ENCODE data around the gene CYBRD1. TPM values are rescaled to one million over a fixed set of nuclear protein-coding genes. Genes with fewer than 3 reads are reported as not detected.

CYBRD1 gene
- total and polyA plus RNA-seq, 12 donors, result 17.6 to 346 (median 217) TPM

- intact Hi-C loops (cut with DNase I), result loop anchor here in 1 of 2 donors (10.0 kb wide), 1 partner anchor 506 kb away; the partner anchor contains the start of gene DLX2
- Histone ChIP-seq H3K4me1 (replicated peaks in 1 of 2) (peaks cover 7 to 12% of the 10 kb centered on the region in 2 donors), H3K4me3 (no peak overlapping the region), H3K9me3 (replicated peaks in 1 of 3) (no peaks in the 10 kb centered on the region), H3K36me3 (replicated peaks in 1 of 2) (no peaks in the 10 kb centered on the region), H3K27me3 (no peaks in the 10 kb centered on the region), H3K27ac (no peak overlapping the region)
- TF ChIP-seq CTCF (IDR thresholded peaks at IDR 0.05) (peak; percentile 60 to 84 (median 68)), POLR2A (IDR thresholded peaks at IDR 0.05) (no peak)
- DNase-seq, result peak; percentile 41 to 68 (median 61)
- WGBS, 4 donors, result 12 to 16% (median 14%) methylated on average over 7 of the region's 7 CpGs
Observed at GRCh38 chr2:171598713-171599319, 76.5 kb downstream of the CYBRD1 start.

DNA sequence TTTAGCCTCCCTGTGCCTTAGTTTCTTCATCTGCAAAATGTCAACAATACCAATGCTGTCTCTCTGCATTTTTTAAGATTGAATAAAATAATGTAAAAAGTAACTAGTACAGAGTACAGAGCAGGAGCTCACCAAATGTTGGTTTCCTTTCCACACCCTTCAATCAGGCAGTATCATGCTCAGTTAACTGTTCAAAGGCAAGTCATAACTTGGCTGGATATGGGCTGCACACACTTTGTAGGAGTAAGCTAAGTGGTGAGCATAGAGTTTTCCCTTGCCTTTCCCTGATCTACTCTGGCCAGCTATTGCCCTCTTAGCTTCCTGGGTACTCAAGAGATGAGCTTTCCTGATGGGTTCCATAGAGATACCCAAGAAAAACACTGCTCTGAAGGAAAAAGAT lies 77.9 kb downstream of the CYBRD1 start:
- intact Hi-C loops (cut with DNase I), result no loop called here
- no peaks in the 10 kb centered on the region for H3K36me3 ChIP-seq (replicated peaks in 1 of 2)
- H3K27me3 ChIP-seq, result no peaks in the 10 kb centered on the region
- peaks cover 7 to 11% of the 10 kb centered on the region in 2 donors for H3K4me1 ChIP-seq (replicated peaks in 1 of 2)
- DNase-seq, result no peak
- no peak for TF ChIP-seq POLR2A (IDR thresholded peaks at IDR 0.05)
- TF ChIP-seq CTCF (IDR thresholded peaks at IDR 0.05), result no peak
- no peak overlapping the region for H3K4me3 ChIP-seq
- no peaks in the 10 kb centered on the region for H3K9me3 ChIP-seq (replicated peaks in 1 of 3)
- no peak overlapping the region for H3K27ac ChIP-seq

GRCh38 chr2:171602352-171602751 lies 80.1 kb downstream of the CYBRD1 start:
- H3K27me3 ChIP-seq, result no peaks in the 10 kb centered on the region
- H3K36me3 ChIP-seq (replicated peaks in 1 of 2), result no peaks in the 10 kb centered on the region
- DNase-seq, result no peak
- H3K9me3 ChIP-seq (replicated peaks in 1 of 3), result no peaks in the 10 kb centered on the region
- intact Hi-C loops (cut with DNase I), result no loop called here
- no peak overlapping the region for H3K27ac ChIP-seq
- 74 to 80% (median 77%) methylated on average over 5 of the region's 5 CpGs for WGBS, 4 donors
- H3K4me1 ChIP-seq (replicated peaks in 1 of 2), result no peaks in the 10 kb centered on the region
- H3K4me3 ChIP-seq, result no peak overlapping the region
- no peak for TF ChIP-seq CTCF (IDR thresholded peaks at IDR 0.05)
- no peak for TF ChIP-seq POLR2A (IDR thresholded peaks at IDR 0.05)

Small RNA genes within 50 kb of the gene (small RNA-seq; reads per million reads assigned to genes)
- gene AC007969.2 (0 reads per million in 2 donors), gene RPL21P38 (0 reads per million in 2 donors)

Other genes starting within 250 kb of the CYBRD1 start
- 10 to 100 TPM; 13.8 to 37.5 (median 19.9) TPM for gene METTL8, start 88.5 kb upstream of the CYBRD1 start, total RNA-seq
- 10 to 100 TPM in 1 of 3 donors, 1 to 10 TPM in 2; 3.3 to 24.7 (median 6.6) TPM for gene METTL8, start 88.5 kb upstream of the CYBRD1 start, polyA plus RNA-seq
- gene DCAF17, start 88.2 kb upstream of the CYBRD1 start, total RNA-seq, result 10 to 100 TPM in 8 of 9 donors, 1 to 10 TPM in 1; 9.6 to 21.9 (median 18.3) TPM
- 10 to 100 TPM in 1 of 3 donors, 1 to 10 TPM in 2; 2.6 to 13.6 (median 4.0) TPM for gene DCAF17, start 88.2 kb upstream of the CYBRD1 start, polyA plus RNA-seq
- gene DYNC1I2, start 165.0 kb downstream of the CYBRD1 start, total RNA-seq, result 100 to 1,000 TPM in 3 of 9 donors, 10 to 100 TPM in 6; 65.5 to 139 (median 92.3) TPM
- 100 to 1,000 TPM in 1 of 3 donors, 10 to 100 TPM in 2; 55.5 to 146 (median 73.8) TPM for gene DYNC1I2, start 165.0 kb downstream of the CYBRD1 start, polyA plus RNA-seq